Measurements from ENCODE around the gene GNLY. TPM values are rescaled to one million over a fixed set of nuclear protein-coding genes. Genes with fewer than 3 reads are reported as not detected.

The GNLY gene
- total and polyA plus RNA-seq, 9 of the 15 experiments (the other 6 are each of a cell fraction or from before 2014, with no cell fraction given): not detected

GRCh38 chr2:85718009-85718391, 23.8 kb downstream of the GNLY start:
- Histone ChIP-seq H3K36me3 (ENCODE audit: control insufficient read depth, insufficient read depth, low read length) (no peaks in the 10 kb centered on the region), H3K4me1 (replicated peaks in 1 of 2; ENCODE audit: control insufficient read depth in 2 of 2, insufficient read depth in 2 of 2, low read length in 2 of 2) (peaks cover 7 to 15% of the 10 kb centered on the region in 2 experiments; a peak in 3 of 5 replicates), H3K4me3 (no peak overlapping the region), H3K27me3 (ENCODE audit: control insufficient read depth in 2 of 2, insufficient read depth in 2 of 2, low read length in 2 of 2) (peaks cover 3 to 31% of the 10 kb centered on the region in 2 experiments; a peak in 4 of 5 replicates), H2AFZ (ENCODE audit: low read depth, low read length) (no peak overlapping the region), H3K9ac (ENCODE audit: insufficient read depth in 1 of 2, low read depth in 2 of 2, low read length in 2 of 2) (no peak overlapping the region), H3K9me3 (replicated peaks; ENCODE audit: control insufficient read depth, insufficient read depth, low read depth, low read length) (no peaks in the 10 kb centered on the region), H4K20me1 (replicated peaks; ENCODE audit: control insufficient read depth, insufficient read depth, low read length) (no peaks in the 10 kb centered on the region), H3K27ac (ENCODE audit: extremely low read depth, low read depth, low read length) (no peak overlapping the region), H3K4me2 (ENCODE audit: insufficient read depth, low read length) (peak overlapping the region; percentile 13; the same call in 1 of the 2 replicates), H3K79me2 (ENCODE audit: control insufficient read depth, insufficient read depth, low read length) (no peaks in the 10 kb centered on the region), H3K9me1 (ENCODE audit: control insufficient read depth, insufficient read depth, low read length) (no peaks in the 10 kb centered on the region)
- 8% methylated on average over 7 of the region's 7 CpGs for WGBS (ENCODE audit: insufficient coverage, low coverage, missing lambda C conversion rate)
- FAIRE-seq (peak; percentile 94), ATAC-seq (peak; percentile 86), DNase-seq (ENCODE audit: extremely low read depth in 1 of 4, low spot score in 3 of 4) (peak; percentile 36 to 55 (median 42))
- POLR2A ChIA-PET: interaction anchor here (1.9 kb wide), 1 partner anchor 11 kb away, joined by 6 read pairs; no protein-coding TSS in a partner anchor
- in situ Hi-C loops (cut with MboI) (no loop called here), intact Hi-C loops (cut with micrococcal nuclease) (loop anchor here (1.0 kb wide), 3 partner anchors 40 to 298 kb away; no protein-coding TSS in a partner anchor)
- CTCF ChIA-PET (ENCODE audit: low intra/inter-chr PET ratio): interaction anchor here (1.4 to 1.8 kb wide), 2 partner anchors 39 to 80 kb away, joined by 3 to 10 read pairs; no protein-coding TSS in a partner anchor
- BruUV-seq (replicated peaks): no TSS peak
- TF ChIP-seq ZNF696 (CRISPR knock-in tag; conservative IDR thresholded peaks at IDR 0.05) (no peak), NRF1 (conservative IDR thresholded peaks at IDR 0.05 in 1 of 2, IDR thresholded peaks at IDR 0.05 in 1 of 2) (no peak), THRB (CRISPR knock-in tag; conservative IDR thresholded peaks at IDR 0.05) (no peak), OTX1 (CRISPR knock-in tag; IDR thresholded peaks at IDR 0.05) (no peak), TAF15 (IDR thresholded peaks at IDR 0.05; ENCODE audit: low read depth, low read length) (no peak), TCF7L2 (IDR thresholded peaks at IDR 0.05; ENCODE audit: low read depth, low read length) (no peak), TRIM28 (IDR thresholded peaks at IDR 0.05) (no peak), LARP7 (IDR thresholded peaks at IDR 0.05) (no peak), ZNF12 (CRISPR knock-in tag; IDR thresholded peaks at IDR 0.05) (no peak), MYC (IDR thresholded peaks at IDR 0.05; ENCODE audit: low read depth, low read length) (peak; percentile 51), MYC (CRISPR knock-in tag; IDR thresholded peaks at IDR 0.05; ENCODE audit: borderline replicate concordance, low read depth) (no peak), DDX20 (tag; IDR thresholded peaks at IDR 0.05; ENCODE audit: low read depth) (no peak), CBFB (CRISPR knock-in tag; IDR thresholded peaks at IDR 0.05) (no peak), ZFPM2 (CRISPR knock-in tag; IDR thresholded peaks at IDR 0.05) (no peak), MLX (CRISPR knock-in tag; conservative IDR thresholded peaks at IDR 0.05) (no peak), ZFP36 (IDR thresholded peaks at IDR 0.05; ENCODE audit: low read depth, low read length, partially characterized antibody) (no peak)
- TF ChIP-seq, protein P1, sequence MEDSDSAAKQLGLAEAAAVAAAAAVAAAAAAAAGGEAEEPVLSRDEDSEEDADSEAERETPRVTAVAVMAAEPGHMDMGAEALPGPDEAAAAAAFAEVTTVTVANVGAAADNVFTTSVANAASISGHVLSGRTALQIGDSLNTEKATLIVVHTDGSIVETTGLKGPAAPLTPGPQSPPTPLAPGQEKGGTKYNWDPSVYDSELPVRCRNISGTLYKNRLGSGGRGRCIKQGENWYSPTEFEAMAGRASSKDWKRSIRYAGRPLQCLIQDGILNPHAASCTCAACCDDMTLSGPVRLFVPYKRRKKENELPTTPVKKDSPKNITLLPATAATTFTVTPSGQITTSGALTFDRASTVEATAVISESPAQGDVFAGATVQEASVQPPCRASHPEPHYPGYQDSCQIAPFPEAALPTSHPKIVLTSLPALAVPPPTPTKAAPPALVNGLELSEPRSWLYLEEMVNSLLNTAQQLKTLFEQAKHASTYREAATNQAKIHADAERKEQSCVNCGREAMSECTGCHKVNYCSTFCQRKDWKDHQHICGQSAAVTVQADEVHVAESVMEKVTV (CRISPR knock-in tag; IDR thresholded peaks at IDR 0.05): peak; percentile 19; the same call in 1 of the 2 replicates
- TF ChIP-seq, protein P2, sequence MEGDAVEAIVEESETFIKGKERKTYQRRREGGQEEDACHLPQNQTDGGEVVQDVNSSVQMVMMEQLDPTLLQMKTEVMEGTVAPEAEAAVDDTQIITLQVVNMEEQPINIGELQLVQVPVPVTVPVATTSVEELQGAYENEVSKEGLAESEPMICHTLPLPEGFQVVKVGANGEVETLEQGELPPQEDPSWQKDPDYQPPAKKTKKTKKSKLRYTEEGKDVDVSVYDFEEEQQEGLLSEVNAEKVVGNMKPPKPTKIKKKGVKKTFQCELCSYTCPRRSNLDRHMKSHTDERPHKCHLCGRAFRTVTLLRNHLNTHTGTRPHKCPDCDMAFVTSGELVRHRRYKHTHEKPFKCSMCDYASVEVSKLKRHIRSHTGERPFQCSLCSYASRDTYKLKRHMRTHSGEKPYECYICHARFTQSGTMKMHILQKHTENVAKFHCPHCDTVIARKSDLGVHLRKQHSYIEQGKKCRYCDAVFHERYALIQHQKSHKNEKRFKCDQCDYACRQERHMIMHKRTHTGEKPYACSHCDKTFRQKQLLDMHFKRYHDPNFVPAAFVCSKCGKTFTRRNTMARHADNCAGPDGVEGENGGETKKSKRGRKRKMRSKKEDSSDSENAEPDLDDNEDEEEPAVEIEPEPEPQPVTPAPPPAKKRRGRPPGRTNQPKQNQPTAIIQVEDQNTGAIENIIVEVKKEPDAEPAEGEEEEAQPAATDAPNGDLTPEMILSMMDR (IDR thresholded peaks at IDR 0.05 in 2 of 3, conservative IDR thresholded peaks at IDR 0.05 in 1 of 3; ENCODE audit: insufficient read depth in 2 of 3, low read depth in 1 of 3, low read length in 3 of 3): peak; percentile 60 to 67 (median 67)
